Measurements from ENCODE around the gene HES3. TPM values are rescaled to one million over a fixed set of nuclear protein-coding genes. Genes with fewer than 3 reads are reported as not detected.

The HES3 gene
- total RNA-seq, 1 experiment from 2014 or later: not detected

- no peak for DNase-seq (ENCODE audit: low spot score)
These were observed 17.1 kb downstream of the HES3 start, which contains the start of gene GPR153 for GRCh38 chr1:6260961-6261614. Gene GPR153 (minus strand): TSS chr1:6261098. CDS start chr1:6254905, 6,193 bp downstream.

- no peak for DNase-seq (ENCODE audit: low spot score)
These were observed 17.6 kb downstream of the HES3 start for GRCh38 chr1:6261615-6261995.

- no peak for DNase-seq (ENCODE audit: low spot score)
These were observed 18.8 kb downstream of the HES3 start for GRCh38 chr1:6262555-6263420.

- DNase-seq (ENCODE audit: low spot score): no peak
These were observed 19.7 kb downstream of the HES3 start for GRCh38 chr1:6263716-6264115.

- DNase-seq (ENCODE audit: low spot score): no peak
These were observed 21.2 kb downstream of the HES3 start for GRCh38 chr1:6265151-6265550.

GRCh38 chr1:6266641-6267040 lies 22.7 kb downstream of the HES3 start:
- no peak for DNase-seq (ENCODE audit: low spot score)

- DNase-seq (ENCODE audit: low spot score): no peak
These were observed 23.8 kb downstream of the HES3 start for GRCh38 chr1:6267686-6268322.

- no peak for DNase-seq (ENCODE audit: low spot score)
These were observed 24.4 kb downstream of the HES3 start for GRCh38 chr1:6268415-6268814.

GRCh38 chr1:6269296-6269695 lies 25.3 kb downstream of the HES3 start:
- DNase-seq (ENCODE audit: low spot score): no peak

- DNase-seq (ENCODE audit: low spot score): no peak
These were observed 25.9 kb downstream of the HES3 start for GRCh38 chr1:6269720-6270400.

- no peak for DNase-seq (ENCODE audit: low spot score)
These were observed 26.4 kb downstream of the HES3 start for GRCh38 chr1:6270401-6270800.

- DNase-seq (ENCODE audit: low spot score): no peak
These were observed 27.0 kb downstream of the HES3 start for GRCh38 chr1:6271006-6271405.

GRCh38 chr1:6271554-6271953 lies 27.6 kb downstream of the HES3 start:
- no peak for DNase-seq (ENCODE audit: low spot score)

- no peak for DNase-seq (ENCODE audit: low spot score)
These were observed 28.5 kb downstream of the HES3 start for GRCh38 chr1:6272452-6272851.

- no peak for DNase-seq (ENCODE audit: low spot score)
These were observed 28.9 kb downstream of the HES3 start for GRCh38 chr1:6272868-6273267.

GRCh38 chr1:6273380-6273891 lies 29.5 kb downstream of the HES3 start:
- DNase-seq (ENCODE audit: low spot score): peak; percentile 44

- DNase-seq (ENCODE audit: low spot score): no peak
These were observed 30.1 kb downstream of the HES3 start for GRCh38 chr1:6274102-6274501.

- DNase-seq (ENCODE audit: low spot score): no peak
These were observed 30.7 kb downstream of the HES3 start for GRCh38 chr1:6274622-6275139.

- no peak for DNase-seq (ENCODE audit: low spot score)
These were observed 32.1 kb downstream of the HES3 start for GRCh38 chr1:6275826-6276782.

- DNase-seq (ENCODE audit: low spot score): no peak
These were observed 33.0 kb downstream of the HES3 start for GRCh38 chr1:6276811-6277555.
